NCI-H1105 treated with DMSO at 0.1 percent for 48 hours (cell line): ENCODE data around the gene PIGU.

ENCODE experiments used
- DNase-seq: peaks from one replicate; lab custom pipeline; 2025; lab: John Stamatoyannopoulos, UW

PIGU gene

DNA sequence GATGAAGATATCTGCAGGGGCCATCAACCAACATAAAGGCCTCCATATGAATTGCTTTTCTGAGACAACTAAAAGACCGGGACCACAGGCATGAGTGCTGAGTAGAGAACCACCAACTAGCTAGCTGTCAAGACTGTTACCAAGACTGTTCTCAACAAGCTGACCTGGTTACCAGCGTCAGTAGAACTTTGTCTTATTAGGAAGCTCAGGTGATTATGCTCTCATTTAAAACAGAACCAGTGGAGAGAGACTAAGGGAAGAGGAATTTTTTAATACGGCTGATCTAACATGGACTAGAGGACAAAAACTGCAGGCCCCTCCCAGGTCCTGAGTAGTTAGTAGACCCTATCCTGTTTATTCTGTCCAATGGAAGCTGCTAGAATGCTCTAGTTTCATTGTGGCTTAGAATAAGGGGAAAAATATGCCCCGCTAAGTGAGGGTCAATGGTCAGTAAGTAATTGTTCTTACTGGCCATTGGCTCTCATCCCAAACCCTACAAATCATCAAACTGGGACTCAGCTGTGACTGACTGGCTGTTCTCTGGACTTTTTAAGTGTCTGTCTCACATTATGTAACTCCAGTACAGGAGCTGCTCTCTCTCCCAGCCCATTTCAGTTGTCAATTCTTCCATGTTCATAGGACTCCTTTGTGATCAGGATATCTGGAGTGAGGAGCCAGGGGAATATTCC, 164.5 kb downstream of the PIGU start:
- DNase-seq, result no peak

DNA sequence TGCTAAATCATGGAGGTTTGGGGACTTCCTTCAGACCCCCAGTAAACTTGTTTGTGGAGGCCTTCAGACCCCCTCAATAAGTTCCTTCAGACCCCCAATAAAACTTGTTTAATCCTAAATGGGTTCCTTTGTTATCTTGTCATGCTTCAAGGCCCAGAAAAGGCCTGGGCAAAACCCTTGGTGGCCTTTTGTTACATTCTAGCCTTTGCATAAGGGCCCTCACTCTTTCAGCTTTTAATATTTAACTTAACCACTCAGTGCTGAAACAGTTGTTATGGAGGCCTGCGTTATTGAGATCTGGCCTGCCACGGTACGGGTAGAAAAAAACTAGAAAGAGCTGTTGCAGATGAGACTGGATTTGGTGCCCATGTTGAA, 165.0 kb downstream of the PIGU start:
- DNase-seq, result no peak

- no peak for DNase-seq
These were observed 166.3 kb downstream of the PIGU start for GRCh38 chr20:34510575-34510974.
